ENCODE data around the gene CENPB. TPM values are rescaled to one million over a fixed set of nuclear protein-coding genes. Genes with fewer than 3 reads are reported as not detected.

Gene CENPB
- polyA plus RNA-seq, 1 experiment, result 29.7 TPM

- Histone ChIP-seq H3K27ac (ENCODE audit: low read depth, low read length) (peak within 1 kb of the TSS; percentile 97), H3K27me3 (ENCODE audit: control insufficient read depth, insufficient read depth, low read length) (no peaks in the 10 kb centered on the region), H3K4me3 (ENCODE audit: low read depth, low read length) (peak within 1 kb of the TSS; percentile 89), H3K9me3 (ENCODE audit: control insufficient read depth, insufficient read depth, low read length) (no peaks in the 10 kb centered on the region; the same call in 1 of the 2 replicates)
- DNase-seq (ENCODE audit: low read depth, low spot score), result no peak
- CTCF ChIA-PET, result interaction anchor here (0.6 to 5.6 kb wide), 17 partner anchors 9 to 110 kb away, joined by 3 to 87 read pairs (median 3); partner anchors contain the start of genes CDC25B, CENPB and SPEF1
- POLR2A ChIA-PET, result interaction anchor here (0.5 to 2.2 kb wide), 11 partner anchors 8 to 266 kb away, joined by 3 to 19 read pairs (median 4); partner anchors contain the start of genes ADISSP, CDC25B and CENPB
- peak; percentile 78 for TF ChIP-seq CTCF (IDR thresholded peaks at IDR 0.05; ENCODE audit: low read depth, low read length)
Observed at GRCh38 chr20:3820048-3820900, 33.7 kb upstream of the CENPB start, which contains the start of gene AP5S1. TSS of gene AP5S1 (plus strand) at chr20:3820547. CDS start at chr20:3822118, 1,571 bp downstream.

- CTCF ChIA-PET, result interaction anchor here (0.5 to 5.6 kb wide), 17 partner anchors 10 to 247 kb away, joined by 3 to 87 read pairs (median 7); partner anchors contain the start of genes ADISSP, CDC25B, CENPB and SPEF1
- no peaks in the 10 kb centered on the region; the same call in 1 of the 2 replicates for H3K9me3 ChIP-seq (ENCODE audit: control insufficient read depth, insufficient read depth, low read length)
- no peaks in the 10 kb centered on the region for H3K27me3 ChIP-seq (ENCODE audit: control insufficient read depth, insufficient read depth, low read length)
- TF ChIP-seq CTCF (IDR thresholded peaks at IDR 0.05; ENCODE audit: low read depth, low read length), result no peak
- no peak for DNase-seq (ENCODE audit: low read depth, low spot score)
- POLR2A ChIA-PET, result interaction anchor here (0.5 to 2.2 kb wide), 10 partner anchors 7 to 266 kb away, joined by 3 to 19 read pairs (median 4); partner anchors contain the start of genes ADISSP, CDC25B and CENPB
- peak overlapping the region; percentile 40 for H3K27ac ChIP-seq (ENCODE audit: low read depth, low read length)
- H3K4me3 ChIP-seq (ENCODE audit: low read depth, low read length), result peak overlapping the region; percentile 89
Observed at GRCh38 chr20:3819411-3820047, 33.0 kb upstream of the CENPB start.

- DNase-seq (ENCODE audit: low read depth, low spot score), result peak; percentile 77
- Histone ChIP-seq H3K9me3 (ENCODE audit: control insufficient read depth, insufficient read depth, low read length) (no peaks in the 10 kb centered on the region), H3K27ac (ENCODE audit: low read depth, low read length) (peak overlapping the region; percentile 58), H3K27me3 (ENCODE audit: control insufficient read depth, insufficient read depth, low read length) (no peaks in the 10 kb centered on the region), H3K4me3 (ENCODE audit: low read depth, low read length) (no peak overlapping the region)
- peak; percentile 78 for TF ChIP-seq CTCF (IDR thresholded peaks at IDR 0.05; ENCODE audit: low read depth, low read length)
- ChIA-PET CTCF (interaction anchor here (0.6 to 5.6 kb wide), 23 partner anchors 9 to 274 kb away, joined by 3 to 87 read pairs (median 4); partner anchors contain the start of genes ADISSP, CDC25B, CENPB and SPEF1), POLR2A (interaction anchor here (0.5 to 1.6 kb wide), 4 partner anchors 19 to 653 kb away, joined by 3 to 5 read pairs (median 4); partner anchors contain the start of genes CDC25B and CENPB)
Observed at GRCh38 chr20:3818155-3819151, 31.9 kb upstream of the CENPB start.

GRCh38 chr20:3815703-3816315 is 29.3 kb upstream of the CENPB start:
- no peak for DNase-seq (ENCODE audit: low read depth, low spot score)
- H3K27ac ChIP-seq (ENCODE audit: low read depth, low read length), result no peak overlapping the region
- H3K4me3 ChIP-seq (ENCODE audit: low read depth, low read length), result no peak overlapping the region
- ChIA-PET CTCF (no interaction called here), POLR2A (no interaction called here)
- no peaks in the 10 kb centered on the region for H3K27me3 ChIP-seq (ENCODE audit: control insufficient read depth, insufficient read depth, low read length)
- H3K9me3 ChIP-seq (ENCODE audit: control insufficient read depth, insufficient read depth, low read length), result no peaks in the 10 kb centered on the region
- no peak for TF ChIP-seq CTCF (IDR thresholded peaks at IDR 0.05; ENCODE audit: low read depth, low read length)

Data from AG04450 (cell line).